A549 (cell line): ENCODE results near the gene NAA60. TPM values are rescaled to one million over a fixed set of nuclear protein-coding genes. Genes with fewer than 3 reads are reported as not detected.

Experiments
- ATAC-seq, 2 experiments: fragments of 200-7000 bp in 1 of 2; fragments of >200 bp in 1 of 2; cut with Nextera tagmentation in 1 of 2; cut with Tn5 transposase in 1 of 2; 3 replicates each; pipeline versions ENCODE4 v1.8.0 to v1.9.1; 2018 to 2020; ENCODE audit warnings: mild to moderate bottlenecking in 1 of 2, moderate library complexity in 1 of 2
- CTCF ChIA-PET: fragments of 300-600 bp; sonication (Branson Sonifier 250); formaldehyde crosslinking; extraction: SDS; loops from one replicate; lab custom pipeline; 2021; ENCODE audit warnings: antibody characterized with exemption, inconsistent platforms; lab: Yijun Ruan, JAX
- POLR2A ChIA-PET: fragments of 350-600 bp; formaldehyde crosslinking; extraction: SDS; loops from one replicate; lab custom pipeline; 2021; ENCODE audit warnings: antibody characterized with exemption, inconsistent platforms; lab: Yijun Ruan, JAX
- DNase-seq, 2 experiments: peaks; one replicate each; pipeline versions ENCODE4 v3.0.0 to v3.0.0-alpha.2; 2011 to 2016; ENCODE audit warnings: low read depth in 1 of 2, low spot score in 1 of 2
- FAIRE-seq: peaks from 2 replicates; lab custom pipeline; 2011; peaks lifted over from hg19 to GRCh38; lab: Jason Lieb, UNC
- H3K27ac ChIP-seq, 2 experiments: fragments of >200 bp; sonication (Bioruptor Twin); formaldehyde crosslinking; 3 replicates each; pipeline ENCODE4 v1.5.1; 2016 to 2017
- H3K4me1 ChIP-seq: fragments of >200 bp; sonication (Bioruptor Twin); formaldehyde crosslinking; 3 replicates; pipeline ENCODE4 v1.6.1; 2016
- H3K4me2 ChIP-seq: fragments of >200 bp; sonication (Bioruptor Twin); formaldehyde crosslinking; 3 replicates; pipeline ENCODE4 v1.6.1; 2016
- H3K4me3 ChIP-seq: fragments of >200 bp; sonication (Bioruptor Twin); formaldehyde crosslinking; 3 replicates; pipeline ENCODE4 v1.5.1; 2016
- H3K9me3 ChIP-seq: fragments of >200 bp; sonication (Bioruptor Twin); formaldehyde crosslinking; 3 replicates; pipeline ENCODE4 v1.6.1; 2016
- CBX2 ChIP-seq: fragments of 200-600 bp; sonication (generic); IDR thresholded peaks from 2 replicates; pipeline ENCODE4 v1.6.1; 2016; ENCODE audit warnings: low read depth, mild to moderate bottlenecking, borderline replicate concordance
- EHF ChIP-seq: fragments of 250-450 bp; sonication (Bioruptor Pico); IDR thresholded peaks from 2 replicates; pipeline ENCODE4 v1.5.0; 2020; ENCODE audit warnings: mild to moderate bottlenecking
- EHMT2 ChIP-seq: fragments of 200-600 bp; sonication (generic); IDR thresholded peaks from 2 replicates; pipeline ENCODE4 v1.6.1; 2016; ENCODE audit warnings: antibody characterized with exemption, low read depth, mild to moderate bottlenecking, moderate library complexity
- ELK1 ChIP-seq: fragments of 150-350 bp; IDR thresholded peaks from 2 replicates; pipeline ENCODE4 v1.6.1; 2014; ENCODE audit warnings: low read depth, mild to moderate bottlenecking, low read length
- EP300 ChIP-seq, 2 experiments: fragments of >200 bp; sonication (Bioruptor Twin); formaldehyde crosslinking; IDR thresholded peaks; 2 replicates in 1 of 2; 3 replicates in 1 of 2; pipeline ENCODE4 v1.6.1; 2016 to 2017
- ESRRA ChIP-seq: fragments of 150-350 bp; IDR thresholded peaks from 2 replicates; pipeline ENCODE4 v1.6.1; 2014; ENCODE audit warnings: mild to moderate bottlenecking, low read length, borderline replicate concordance
- KDM1A ChIP-seq: fragments of 200-600 bp; sonication (generic); IDR thresholded peaks from 2 replicates; pipeline ENCODE4 v1.6.1; 2016; ENCODE audit warnings: low read depth, mild to moderate bottlenecking
- KDM5A ChIP-seq: fragments of 200-600 bp; sonication (generic); IDR thresholded peaks from 2 replicates; pipeline ENCODE4 v1.6.1; 2016; ENCODE audit warnings: antibody characterized with exemption, mild to moderate bottlenecking
- NPAS2 ChIP-seq: fragments of 250-450 bp; sonication (Bioruptor Pico); IDR thresholded peaks from 2 replicates; pipeline ENCODE4 v1.8.0; 2022; ENCODE audit warnings: mild to moderate bottlenecking, moderate library complexity, borderline replicate concordance
- PHF8 ChIP-seq: fragments of 200-600 bp; sonication (generic); IDR thresholded peaks from 2 replicates; pipeline ENCODE4 v1.6.1; 2016; ENCODE audit warnings: low read depth, mild to moderate bottlenecking, antibody characterized with exemption, moderate library complexity, borderline replicate concordance
- POLR2A ChIP-seq: IDR thresholded peaks from 2 replicates; pipeline ENCODE4 v1.6.1; 2012; ENCODE audit warnings: mild to moderate bottlenecking, low read length
- RCOR1 ChIP-seq: fragments of 150-350 bp; IDR thresholded peaks from 2 replicates; pipeline ENCODE4 v1.6.1; 2014; ENCODE audit warnings: antibody characterized with exemption, low read length, low read depth
- TFCP2L1 ChIP-seq: fragments of 250-450 bp; sonication (Bioruptor Pico); IDR thresholded peaks from 2 replicates; pipeline ENCODE4 v1.5.0; 2021; ENCODE audit warnings: mild to moderate bottlenecking
- WGBS: methylation state at CpG from one replicate; pipeline ENCODE4 v1.1.6; 2017; ENCODE audit errors: missing lambda C conversion rate; 5-methylcytosine and 5-hydroxymethylcytosine counted together
- polyA plus RNA-seq, 4 experiments: library from polyadenylated mRNA; depleted of rRNA in 3 of 4; stranded (reverse); fragments of >200 nt; fragmentation: RNase III in 1 of 4; extraction: RNeasy Plus Mini Kit Qiagen cat#74134 plus additional on column Dnase treatment in 1 of 4; gene quantifications; 2 replicates in 3 of 4; 3 replicates in 1 of 4; pipeline ENCODE4 v1.2.3, GENCODE V29; 2011 to 2017
- small RNA-seq, 6 experiments: library from RNA; depleted of rRNA; stranded (forward); fragments of <200 nt; gene quantifications; one replicate each; pipeline ENCODE3, GENCODE V24; 2012
- TF ChIP-seq, protein P1 (sequence below): fragments of 200-600 bp; sonication (generic); IDR thresholded peaks from 2 replicates; pipeline ENCODE4 v1.6.1; 2016; ENCODE audit warnings: antibody characterized with exemption, mild to moderate bottlenecking, moderate library complexity

The NAA60 gene
- polyA plus RNA-seq, 2 of the 4 experiments (the other 2 are of a cell fraction) = 41.6 to 43.9 TPM

- no peak overlapping the region for H3K27ac ChIP-seq
- H3K9me3 ChIP-seq = no peaks in the 10 kb centered on the region
- no peak overlapping the region for H3K4me3 ChIP-seq
- no peaks in the 10 kb centered on the region for H3K4me1 ChIP-seq
- no peak overlapping the region for H3K4me2 ChIP-seq
- DNase-seq (no peak), FAIRE-seq (no peak), ATAC-seq (no peak)
- POLR2A ChIA-PET = no interaction called here
- 85% methylated on average over 3 of the region's 3 CpGs for WGBS
- no peak for TF ChIP-seq CBX2
- no peak for TF ChIP-seq KDM5A
- TF ChIP-seq ELK1 = no peak
- TF ChIP-seq, protein P1, sequence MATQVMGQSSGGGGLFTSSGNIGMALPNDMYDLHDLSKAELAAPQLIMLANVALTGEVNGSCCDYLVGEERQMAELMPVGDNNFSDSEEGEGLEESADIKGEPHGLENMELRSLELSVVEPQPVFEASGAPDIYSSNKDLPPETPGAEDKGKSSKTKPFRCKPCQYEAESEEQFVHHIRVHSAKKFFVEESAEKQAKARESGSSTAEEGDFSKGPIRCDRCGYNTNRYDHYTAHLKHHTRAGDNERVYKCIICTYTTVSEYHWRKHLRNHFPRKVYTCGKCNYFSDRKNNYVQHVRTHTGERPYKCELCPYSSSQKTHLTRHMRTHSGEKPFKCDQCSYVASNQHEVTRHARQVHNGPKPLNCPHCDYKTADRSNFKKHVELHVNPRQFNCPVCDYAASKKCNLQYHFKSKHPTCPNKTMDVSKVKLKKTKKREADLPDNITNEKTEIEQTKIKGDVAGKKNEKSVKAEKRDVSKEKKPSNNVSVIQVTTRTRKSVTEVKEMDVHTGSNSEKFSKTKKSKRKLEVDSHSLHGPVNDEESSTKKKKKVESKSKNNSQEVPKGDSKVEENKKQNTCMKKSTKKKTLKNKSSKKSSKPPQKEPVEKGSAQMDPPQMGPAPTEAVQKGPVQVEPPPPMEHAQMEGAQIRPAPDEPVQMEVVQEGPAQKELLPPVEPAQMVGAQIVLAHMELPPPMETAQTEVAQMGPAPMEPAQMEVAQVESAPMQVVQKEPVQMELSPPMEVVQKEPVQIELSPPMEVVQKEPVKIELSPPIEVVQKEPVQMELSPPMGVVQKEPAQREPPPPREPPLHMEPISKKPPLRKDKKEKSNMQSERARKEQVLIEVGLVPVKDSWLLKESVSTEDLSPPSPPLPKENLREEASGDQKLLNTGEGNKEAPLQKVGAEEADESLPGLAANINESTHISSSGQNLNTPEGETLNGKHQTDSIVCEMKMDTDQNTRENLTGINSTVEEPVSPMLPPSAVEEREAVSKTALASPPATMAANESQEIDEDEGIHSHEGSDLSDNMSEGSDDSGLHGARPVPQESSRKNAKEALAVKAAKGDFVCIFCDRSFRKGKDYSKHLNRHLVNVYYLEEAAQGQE = no peak
- no peak for TF ChIP-seq KDM1A
- no peak for TF ChIP-seq TFCP2L1
- TF ChIP-seq PHF8 = no peak
- TF ChIP-seq EP300 (IDR thresholded peaks at IDR 0.05) = no peak
- TF ChIP-seq RCOR1 = no peak
- no peak for TF ChIP-seq EHMT2
- no peak for TF ChIP-seq EHF (CRISPR knock-in tag)
- TF ChIP-seq NPAS2 (CRISPR knock-in tag) = no peak
- no peak for TF ChIP-seq POLR2A
- TF ChIP-seq ESRRA = no peak
- CTCF ChIA-PET = interaction anchor here (1.9 kb wide), 1 partner anchor 9 kb away, joined by 10 read pairs; no protein-coding TSS in a partner anchor
These were observed 92.8 kb downstream of the NAA60 start for GRCh38 chr16:3536271-3536731.

Small RNA genes within 50 kb of the gene (small RNA-seq; reads per million reads assigned to genes)
- gene MIR6126 = 0 reads per million in 6 experiments

Other genes with a start within 250 kb of the NAA60 start
- gene ZNF200, start 208.5 kb upstream of the NAA60 start, polyA plus RNA-seq (2011; rRNA removed) = 7.4 and 7.5 TPM in 2 replicates
- gene ZNF200, start 208.5 kb upstream of the NAA60 start, polyA plus RNA-seq (2017; fragmentation: RNase III; extraction: RNeasy Plus Mini Kit Qiagen cat#74134 plus additional on column Dnase treatment) = 6.5 to 6.9 TPM (median 6.7 TPM) in 3 replicates
- 0.04 TPM in 1 of 2 replicates, not detected in the other for gene MEFV, start 187.0 kb upstream of the NAA60 start, polyA plus RNA-seq (2011; rRNA removed)
- not detected in 3 replicates for gene MEFV, start 187.0 kb upstream of the NAA60 start, polyA plus RNA-seq (2017; fragmentation: RNase III; extraction: RNeasy Plus Mini Kit Qiagen cat#74134 plus additional on column Dnase treatment)
- gene ZNF263, start 160.2 kb upstream of the NAA60 start, polyA plus RNA-seq (2011; rRNA removed) = 20.9 and 38.4 TPM in 2 replicates
- gene ZNF263, start 160.2 kb upstream of the NAA60 start, polyA plus RNA-seq (2017; fragmentation: RNase III; extraction: RNeasy Plus Mini Kit Qiagen cat#74134 plus additional on column Dnase treatment) = 24.3 to 24.8 TPM (median 24.4 TPM) in 3 replicates
- gene TIGD7, start 138.2 kb upstream of the NAA60 start, polyA plus RNA-seq (2011; rRNA removed) = 3.0 and 4.3 TPM in 2 replicates
- 1.8 to 2.1 TPM (median 1.9 TPM) in 3 replicates for gene TIGD7, start 138.2 kb upstream of the NAA60 start, polyA plus RNA-seq (2017; fragmentation: RNase III; extraction: RNeasy Plus Mini Kit Qiagen cat#74134 plus additional on column Dnase treatment)
- 27.3 and 28.8 TPM in 2 replicates for gene ZNF75A, start 138.2 kb upstream of the NAA60 start, polyA plus RNA-seq (2011; rRNA removed)
- gene ZNF75A, start 138.2 kb upstream of the NAA60 start, polyA plus RNA-seq (2017; fragmentation: RNase III; extraction: RNeasy Plus Mini Kit Qiagen cat#74134 plus additional on column Dnase treatment) = 16.6 to 19.2 TPM (median 18.5 TPM) in 3 replicates
- gene OR2C1, start 87.8 kb upstream of the NAA60 start, polyA plus RNA-seq (2011; rRNA removed) = not detected in 2 replicates
- gene OR2C1, start 87.8 kb upstream of the NAA60 start, polyA plus RNA-seq (2017; fragmentation: RNase III; extraction: RNeasy Plus Mini Kit Qiagen cat#74134 plus additional on column Dnase treatment) = not detected in 3 replicates
- gene ZSCAN32, start 42.7 kb upstream of the NAA60 start, polyA plus RNA-seq (2011; rRNA removed) = 29.4 and 33.0 TPM in 2 replicates
- 11.4 to 13.6 TPM (median 12.4 TPM) in 3 replicates for gene ZSCAN32, start 42.7 kb upstream of the NAA60 start, polyA plus RNA-seq (2017; fragmentation: RNase III; extraction: RNeasy Plus Mini Kit Qiagen cat#74134 plus additional on column Dnase treatment)
- gene ZNF174, start 42.5 kb upstream of the NAA60 start, polyA plus RNA-seq (2011; rRNA removed) = 15.8 and 16.4 TPM in 2 replicates
- 9.1 to 10.4 TPM (median 9.5 TPM) in 3 replicates for gene ZNF174, start 42.5 kb upstream of the NAA60 start, polyA plus RNA-seq (2017; fragmentation: RNase III; extraction: RNeasy Plus Mini Kit Qiagen cat#74134 plus additional on column Dnase treatment)
- 1.9 TPM in 2 replicates for gene ZNF597, start 176 bp upstream of the NAA60 start, polyA plus RNA-seq (2011; rRNA removed)
- gene ZNF597, start 176 bp upstream of the NAA60 start, polyA plus RNA-seq (2017; fragmentation: RNase III; extraction: RNeasy Plus Mini Kit Qiagen cat#74134 plus additional on column Dnase treatment) = 0.92 to 1.1 TPM (median 0.96 TPM) in 3 replicates
- gene C16orf90, start 51.8 kb downstream of the NAA60 start, polyA plus RNA-seq (2011; rRNA removed) = not detected in 2 replicates
- not detected in 3 replicates for gene C16orf90, start 51.8 kb downstream of the NAA60 start, polyA plus RNA-seq (2017; fragmentation: RNase III; extraction: RNeasy Plus Mini Kit Qiagen cat#74134 plus additional on column Dnase treatment)
- 23.6 and 35.0 TPM in 2 replicates for gene CLUAP1, start 57.3 kb downstream of the NAA60 start, polyA plus RNA-seq (2011; rRNA removed)
- 19.1 to 20.8 TPM (median 20.6 TPM) in 3 replicates for gene CLUAP1, start 57.3 kb downstream of the NAA60 start, polyA plus RNA-seq (2017; fragmentation: RNase III; extraction: RNeasy Plus Mini Kit Qiagen cat#74134 plus additional on column Dnase treatment)
- 0.03 and 0.04 TPM in 2 replicates for gene NLRC3, start 133.7 kb downstream of the NAA60 start, polyA plus RNA-seq (2011; rRNA removed)
- 0.03 TPM in 1 of 3 replicates, not detected in the others for gene NLRC3, start 133.7 kb downstream of the NAA60 start, polyA plus RNA-seq (2017; fragmentation: RNase III; extraction: RNeasy Plus Mini Kit Qiagen cat#74134 plus additional on column Dnase treatment)
- 3.0 and 4.2 TPM in 2 replicates for gene SLX4, start 167.9 kb downstream of the NAA60 start, polyA plus RNA-seq (2011; rRNA removed)
- gene SLX4, start 167.9 kb downstream of the NAA60 start, polyA plus RNA-seq (2017; fragmentation: RNase III; extraction: RNeasy Plus Mini Kit Qiagen cat#74134 plus additional on column Dnase treatment) = 4.5 to 5.0 TPM (median 4.7 TPM) in 3 replicates
- 6.3 and 10.0 TPM in 2 replicates for gene DNASE1, start 211.0 kb downstream of the NAA60 start, polyA plus RNA-seq (2011; rRNA removed)
- 5.4 to 7.5 TPM (median 7.2 TPM) in 3 replicates for gene DNASE1, start 211.0 kb downstream of the NAA60 start, polyA plus RNA-seq (2017; fragmentation: RNase III; extraction: RNeasy Plus Mini Kit Qiagen cat#74134 plus additional on column Dnase treatment)